Measurements from ENCODE around the gene H6PD. TPM values are rescaled to one million over a fixed set of nuclear protein-coding genes. Genes with fewer than 3 reads are reported as not detected.

H6PD gene, protein sequence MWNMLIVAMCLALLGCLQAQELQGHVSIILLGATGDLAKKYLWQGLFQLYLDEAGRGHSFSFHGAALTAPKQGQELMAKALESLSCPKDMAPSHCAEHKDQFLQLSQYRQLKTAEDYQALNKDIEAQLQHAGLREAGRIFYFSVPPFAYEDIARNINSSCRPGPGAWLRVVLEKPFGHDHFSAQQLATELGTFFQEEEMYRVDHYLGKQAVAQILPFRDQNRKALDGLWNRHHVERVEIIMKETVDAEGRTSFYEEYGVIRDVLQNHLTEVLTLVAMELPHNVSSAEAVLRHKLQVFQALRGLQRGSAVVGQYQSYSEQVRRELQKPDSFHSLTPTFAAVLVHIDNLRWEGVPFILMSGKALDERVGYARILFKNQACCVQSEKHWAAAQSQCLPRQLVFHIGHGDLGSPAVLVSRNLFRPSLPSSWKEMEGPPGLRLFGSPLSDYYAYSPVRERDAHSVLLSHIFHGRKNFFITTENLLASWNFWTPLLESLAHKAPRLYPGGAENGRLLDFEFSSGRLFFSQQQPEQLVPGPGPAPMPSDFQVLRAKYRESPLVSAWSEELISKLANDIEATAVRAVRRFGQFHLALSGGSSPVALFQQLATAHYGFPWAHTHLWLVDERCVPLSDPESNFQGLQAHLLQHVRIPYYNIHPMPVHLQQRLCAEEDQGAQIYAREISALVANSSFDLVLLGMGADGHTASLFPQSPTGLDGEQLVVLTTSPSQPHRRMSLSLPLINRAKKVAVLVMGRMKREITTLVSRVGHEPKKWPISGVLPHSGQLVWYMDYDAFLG
- total RNA-seq = 10 to 100 TPM; 12.9 to 13.2 TPM

DNA sequence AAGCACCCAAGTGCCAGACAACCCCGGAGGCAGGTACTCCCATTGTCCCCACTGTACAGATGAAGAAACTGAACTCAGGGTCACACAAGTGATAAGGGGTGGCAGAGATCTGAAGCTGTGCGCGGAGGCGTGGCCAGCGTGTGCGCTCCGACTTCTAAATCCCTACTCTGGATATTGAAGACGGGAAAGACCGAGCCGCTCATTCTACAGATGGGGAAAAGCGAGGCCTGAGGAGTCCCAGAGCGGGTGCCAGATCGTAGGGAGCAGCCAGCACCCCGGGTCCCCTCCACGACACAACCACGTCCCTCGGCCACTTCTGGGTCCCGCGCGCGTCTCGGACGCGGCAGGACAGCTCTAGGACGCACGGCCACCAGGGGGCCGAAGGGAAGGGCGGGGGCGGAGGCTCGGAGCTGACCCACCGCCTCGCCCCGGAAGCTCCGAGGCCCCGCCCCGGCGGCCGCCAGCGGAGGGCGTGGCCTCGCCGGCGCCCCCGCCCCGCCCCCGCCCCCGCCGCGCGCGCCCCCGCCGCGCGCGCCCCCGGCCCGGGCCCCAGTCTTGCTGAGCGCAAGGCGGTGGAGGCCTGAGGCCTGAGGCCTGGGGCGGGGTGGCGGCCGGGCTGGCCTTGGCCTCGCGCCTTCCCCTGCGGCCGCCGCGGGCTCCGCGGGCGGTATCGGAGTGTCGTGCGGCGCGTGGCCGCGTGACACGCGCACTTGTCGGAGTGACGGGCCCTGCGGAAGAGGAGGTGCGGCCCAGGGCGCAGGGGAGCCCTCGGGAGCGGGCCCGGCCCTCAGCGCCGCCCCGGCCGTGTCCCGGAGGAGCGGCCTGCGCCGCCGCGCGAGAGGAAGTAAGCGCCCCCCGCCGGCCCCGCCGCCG, at the start of gene H6PD:
Gene H6PD (plus strand): TSS at position 552 of the 873 bp plus-strand sequence. CDS start 10,161 bp downstream, outside the sequence.
- peak; percentile 80 for DNase-seq
- ChIA-PET POLR2A (interaction anchor here (1.0 to 4.1 kb wide), 8 partner anchors 9 to 356 kb away, joined by 3 to 39 read pairs (median 4); partner anchors contain the start of genes ENO1, GPR157 and SLC25A33), CTCF (interaction anchor here (0.7 to 3.5 kb wide), 25 partner anchors 8 to 320 kb away, joined by 3 to 21 read pairs (median 4); no protein-coding TSS in a partner anchor)
- Mint-ChIP-seq H3K4me1 (peaks cover 42% of the 10 kb centered on the region), H3K4me3 (peak within 1 kb of the TSS; percentile 91), H3K27ac (peak within 1 kb of the TSS; percentile 90), H3K9me3 (no peaks in the 10 kb centered on the region), H3K36me3 (ENCODE audit: low read depth) (peaks cover 10% of the 10 kb centered on the region), H3K27me3 (peaks cover 1% of the 10 kb centered on the region)

DNA sequence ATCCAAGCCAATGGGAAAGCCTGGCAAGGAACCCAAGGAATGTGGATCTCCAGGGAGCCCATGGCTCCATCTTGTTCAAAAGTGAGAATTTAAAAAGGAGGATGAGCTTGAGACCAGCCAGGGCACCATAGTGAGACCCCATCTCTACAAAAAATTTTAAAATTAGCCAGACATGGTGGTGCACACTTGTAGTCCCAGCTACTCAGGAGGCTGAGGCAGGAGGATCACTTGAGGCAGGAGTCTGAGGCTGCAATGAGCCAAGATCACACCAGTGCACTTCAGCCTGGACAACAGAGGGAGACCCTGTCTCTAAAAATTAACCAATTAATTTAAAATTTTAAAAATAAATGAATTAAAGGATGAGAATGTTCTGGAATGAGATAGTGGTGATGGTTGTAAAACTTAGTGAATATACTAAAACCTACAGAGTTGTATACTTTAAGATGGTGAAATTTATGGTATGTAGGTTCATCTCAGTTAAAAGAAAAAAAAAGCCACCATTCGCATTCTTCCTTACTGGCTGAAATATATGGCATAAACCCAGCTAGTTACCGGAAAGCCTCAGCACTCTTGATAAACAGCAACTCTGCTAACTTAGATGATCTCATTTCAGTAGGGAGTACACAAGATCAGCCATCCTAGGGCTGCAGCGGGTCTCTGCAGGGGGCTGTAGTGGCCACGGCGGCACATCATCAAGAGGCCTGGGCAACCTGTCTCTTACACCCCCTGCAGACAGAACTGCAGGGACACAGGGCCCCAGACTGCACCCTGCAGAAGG, 48.3 kb upstream of the H6PD start:
- Mint-ChIP-seq H3K4me1 (peaks cover 12% of the 10 kb centered on the region), H3K9me3 (no peaks in the 10 kb centered on the region), H3K27ac (no peak overlapping the region), H3K27me3 (peaks cover 14% of the 10 kb centered on the region), H3K36me3 (ENCODE audit: low read depth) (peaks cover 3% of the 10 kb centered on the region), H3K4me3 (no peak overlapping the region)
- CTCF ChIA-PET = interaction anchor here (0.7 to 2.9 kb wide), 3 partner anchors 19 to 76 kb away, joined by 3 to 10 read pairs (median 4); no protein-coding TSS in a partner anchor
- POLR2A ChIA-PET = no interaction called here
- no peak for DNase-seq

DNA sequence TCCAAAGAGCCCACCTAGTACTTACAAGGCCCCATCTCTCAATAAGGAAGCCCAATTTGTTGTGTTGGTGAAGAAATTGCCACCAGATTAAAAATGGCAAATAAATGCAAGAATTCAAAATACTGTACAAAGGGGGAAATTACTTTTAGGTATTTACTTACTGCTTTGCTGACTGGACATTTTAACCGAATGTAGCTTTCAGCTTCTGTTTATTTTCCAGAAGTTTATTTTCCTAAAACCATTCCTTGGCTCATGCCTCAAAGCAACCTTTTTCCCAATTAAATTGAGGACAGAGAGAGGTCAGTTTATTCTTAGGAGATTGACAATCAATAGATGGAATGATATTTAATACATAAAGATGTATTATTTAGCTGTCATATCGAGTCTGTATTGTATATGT, 47.6 kb upstream of the H6PD start:
- Mint-ChIP-seq H3K36me3 (ENCODE audit: low read depth) (no peaks in the 10 kb centered on the region), H3K9me3 (no peaks in the 10 kb centered on the region), H3K27ac (no peak overlapping the region), H3K4me3 (no peak overlapping the region), H3K4me1 (peaks cover 5% of the 10 kb centered on the region), H3K27me3 (peaks cover 12% of the 10 kb centered on the region)
- POLR2A ChIA-PET = no interaction called here
- no peak for DNase-seq
- CTCF ChIA-PET = interaction anchor here (1.8 to 2.9 kb wide), 3 partner anchors 10 to 76 kb away, joined by 4 to 10 read pairs (median 7); no protein-coding TSS in a partner anchor

DNA sequence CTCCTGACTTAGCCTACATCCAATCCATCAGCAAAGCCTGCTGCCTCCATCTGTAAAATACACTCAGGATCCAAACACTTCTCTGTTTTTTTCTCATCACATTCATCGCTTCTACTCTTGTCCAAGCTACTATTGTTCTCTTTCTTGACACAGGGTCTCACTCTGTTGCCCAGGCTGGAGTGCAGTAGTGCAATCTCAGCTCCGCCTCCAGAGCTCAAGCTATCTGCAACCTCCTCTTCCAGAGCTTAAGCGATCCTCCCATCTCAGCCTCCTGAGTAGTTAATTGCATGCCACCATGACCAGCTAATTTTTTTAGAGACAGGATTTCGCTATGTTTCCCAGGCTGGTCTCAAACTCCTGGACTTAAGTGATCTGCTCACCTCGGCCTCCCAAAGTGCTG, 44.3 kb upstream of the H6PD start:
- H3K27ac Mint-ChIP-seq = no peak overlapping the region
- DNase-seq = no peak
- peaks cover 19% of the 10 kb centered on the region for H3K27me3 Mint-ChIP-seq
- POLR2A ChIA-PET = no interaction called here
- H3K36me3 Mint-ChIP-seq (ENCODE audit: low read depth) = no peaks in the 10 kb centered on the region
- H3K4me1 Mint-ChIP-seq = peaks cover 4% of the 10 kb centered on the region
- no peaks in the 10 kb centered on the region for H3K9me3 Mint-ChIP-seq
- CTCF ChIA-PET = no interaction called here
- no peak overlapping the region for H3K4me3 Mint-ChIP-seq

DNA sequence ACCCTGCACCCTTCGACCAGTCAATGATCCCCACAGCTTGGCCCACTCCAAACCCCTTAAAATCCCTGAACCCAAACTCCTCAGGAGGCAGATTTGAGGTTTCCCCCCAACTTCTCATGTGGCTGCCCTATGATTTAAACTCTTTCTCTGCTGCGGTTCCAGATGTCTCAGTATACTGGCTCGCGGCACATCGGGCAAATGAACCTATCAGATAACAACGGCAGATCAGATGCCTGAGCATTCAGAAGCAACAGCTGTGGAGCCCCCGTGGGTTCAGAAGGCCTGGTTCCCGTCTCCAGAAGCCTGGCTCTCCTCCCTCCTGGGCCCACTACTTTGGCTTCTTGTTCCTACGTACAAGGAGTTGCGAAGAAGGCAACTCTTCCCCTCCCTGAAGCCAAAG, 43.3 kb upstream of the H6PD start:
- Mint-ChIP-seq H3K4me1 (peaks cover 7% of the 10 kb centered on the region), H3K9me3 (no peaks in the 10 kb centered on the region), H3K4me3 (no peak overlapping the region), H3K36me3 (ENCODE audit: low read depth) (no peaks in the 10 kb centered on the region), H3K27ac (no peak overlapping the region), H3K27me3 (peaks cover 23% of the 10 kb centered on the region)
- DNase-seq = no peak
- ChIA-PET CTCF (no interaction called here), POLR2A (no interaction called here)

DNA sequence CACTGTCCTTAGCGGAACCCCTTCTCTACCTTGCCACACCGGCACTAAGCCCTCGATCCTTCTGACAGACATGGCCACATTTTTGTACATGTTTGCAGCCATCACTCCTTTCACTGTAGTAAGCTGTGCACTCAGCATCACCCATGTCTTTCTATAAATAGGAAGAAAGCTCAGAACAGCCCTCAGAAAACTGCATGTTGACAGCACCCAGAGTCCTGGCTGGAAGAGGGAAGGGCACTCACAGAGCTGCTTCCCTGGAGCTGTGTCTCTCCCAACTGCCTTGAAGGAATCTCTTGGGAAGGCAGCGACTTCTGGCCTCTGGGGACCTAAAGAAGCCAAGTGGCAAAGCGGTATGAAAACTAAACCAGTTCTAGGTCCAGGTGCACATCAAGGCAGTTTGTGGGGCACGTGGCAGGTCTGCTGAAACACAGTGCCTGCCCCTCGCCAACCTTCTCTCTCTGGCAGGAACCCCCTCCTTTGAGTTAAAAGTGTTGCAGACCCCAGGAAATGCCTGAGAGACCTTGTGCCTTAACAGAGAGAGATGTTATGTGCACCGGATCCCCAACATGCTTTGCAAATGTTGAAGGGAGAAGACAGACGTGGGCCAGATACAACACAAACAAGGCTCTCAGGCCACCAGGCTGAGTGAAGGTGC, 41.9 kb upstream of the H6PD start:
- Mint-ChIP-seq H3K27me3 (peaks cover 29% of the 10 kb centered on the region), H3K4me1 (peaks cover 13% of the 10 kb centered on the region), H3K36me3 (ENCODE audit: low read depth) (no peaks in the 10 kb centered on the region), H3K9me3 (no peaks in the 10 kb centered on the region), H3K4me3 (no peak overlapping the region), H3K27ac (no peak overlapping the region)
- no peak for DNase-seq
- CTCF ChIA-PET = no interaction called here
- POLR2A ChIA-PET = interaction anchor here (0.6 kb wide), 1 partner anchor 17 kb away, joined by 3 read pairs; no protein-coding TSS in a partner anchor

DNA sequence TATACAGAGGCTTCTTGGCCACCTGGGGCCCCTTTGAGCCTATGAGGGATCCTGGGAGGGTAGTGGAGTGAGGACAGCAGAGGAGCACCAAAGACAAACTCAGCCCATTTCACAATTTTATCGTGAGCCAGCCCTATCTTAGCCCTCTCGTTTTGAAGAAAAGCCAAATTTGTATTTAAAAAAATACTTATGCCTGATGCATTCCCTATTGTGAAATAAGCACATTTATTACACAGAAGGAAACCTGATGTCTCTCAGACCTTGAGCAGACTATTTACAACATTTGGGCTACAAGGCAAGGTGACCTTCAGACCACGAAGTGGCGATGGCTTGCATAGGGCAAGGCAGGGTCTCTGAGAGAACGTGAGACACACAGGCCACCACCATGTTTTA, 41.3 kb upstream of the H6PD start:
- CTCF ChIA-PET = interaction anchor here (0.8 kb wide), 1 partner anchor 291 kb away, joined by 3 read pairs; no protein-coding TSS in a partner anchor
- peaks cover 34% of the 10 kb centered on the region for H3K27me3 Mint-ChIP-seq

DNA sequence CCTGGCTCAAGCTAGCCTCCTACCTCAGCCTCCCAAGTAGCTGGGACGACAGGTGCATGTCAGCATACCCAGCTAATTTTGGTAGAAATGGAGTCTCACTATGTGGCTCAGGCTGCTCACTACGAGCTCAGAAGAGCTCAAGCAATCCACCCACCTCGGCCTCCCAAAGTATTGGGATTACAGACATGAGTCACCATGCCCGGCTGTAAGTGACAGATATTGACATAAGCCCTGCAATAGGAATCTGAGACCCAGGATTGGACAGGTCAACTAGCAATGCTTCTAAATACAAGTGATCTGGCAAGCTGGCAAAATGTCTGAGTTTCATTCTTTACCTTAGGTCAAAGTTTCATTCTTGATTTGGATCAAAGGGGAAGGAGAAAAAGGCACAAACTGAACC, 40.5 kb upstream of the H6PD start:
- DNase-seq = no peak
- CTCF ChIA-PET = interaction anchor here (0.8 to 1.0 kb wide), 2 partner anchors 83 to 290 kb away, joined by 3 to 6 read pairs; no protein-coding TSS in a partner anchor
- no peaks in the 10 kb centered on the region for H3K9me3 Mint-ChIP-seq
- no peak overlapping the region for H3K27ac Mint-ChIP-seq
- peaks cover 40% of the 10 kb centered on the region for H3K27me3 Mint-ChIP-seq
- no peaks in the 10 kb centered on the region for H3K36me3 Mint-ChIP-seq (ENCODE audit: low read depth)
- peaks cover 15% of the 10 kb centered on the region for H3K4me1 Mint-ChIP-seq
- H3K4me3 Mint-ChIP-seq = no peak overlapping the region
- POLR2A ChIA-PET = no interaction called here

More for the DNA sequence above, 41.3 kb upstream of the H6PD start:
- DNase-seq = no peak
- POLR2A ChIA-PET = no interaction called here
- Mint-ChIP-seq H3K4me3 (no peak overlapping the region), H3K9me3 (no peaks in the 10 kb centered on the region), H3K27ac (no peak overlapping the region), H3K36me3 (ENCODE audit: low read depth) (no peaks in the 10 kb centered on the region), H3K4me1 (peaks cover 13% of the 10 kb centered on the region)

DNA sequence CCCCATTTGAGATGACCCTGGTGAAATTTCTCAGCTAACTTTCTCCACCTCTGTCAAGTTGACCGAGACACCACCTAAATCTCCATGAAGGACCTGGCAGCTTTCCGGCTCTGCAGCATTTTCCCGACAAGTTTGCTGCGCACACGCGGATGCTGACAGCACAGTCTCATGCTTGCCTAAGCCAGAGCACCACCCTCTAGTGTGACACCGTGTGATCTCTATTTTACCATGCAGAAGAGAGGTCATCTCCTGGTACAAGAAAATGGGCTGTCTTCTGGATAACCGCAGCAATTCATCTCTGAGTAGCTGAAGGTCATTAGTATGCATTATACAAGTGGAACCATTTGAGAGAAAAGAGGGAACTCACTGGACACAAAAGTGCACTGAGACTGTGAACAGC, 38.9 kb upstream of the H6PD start:
- POLR2A ChIA-PET = interaction anchor here (1.4 kb wide), 1 partner anchor 85 kb away, joined by 5 read pairs; no protein-coding TSS in a partner anchor
- Mint-ChIP-seq H3K4me1 (peaks cover 21% of the 10 kb centered on the region), H3K27me3 (peaks cover 55% of the 10 kb centered on the region), H3K27ac (no peak overlapping the region), H3K9me3 (no peaks in the 10 kb centered on the region), H3K4me3 (no peak overlapping the region), H3K36me3 (ENCODE audit: low read depth) (no peaks in the 10 kb centered on the region)
- CTCF ChIA-PET = interaction anchor here (0.8 to 1.8 kb wide), 8 partner anchors 16 to 191 kb away, joined by 3 to 12 read pairs (median 6); partner anchors contain the start of gene H6PD
- no peak for DNase-seq

DNA sequence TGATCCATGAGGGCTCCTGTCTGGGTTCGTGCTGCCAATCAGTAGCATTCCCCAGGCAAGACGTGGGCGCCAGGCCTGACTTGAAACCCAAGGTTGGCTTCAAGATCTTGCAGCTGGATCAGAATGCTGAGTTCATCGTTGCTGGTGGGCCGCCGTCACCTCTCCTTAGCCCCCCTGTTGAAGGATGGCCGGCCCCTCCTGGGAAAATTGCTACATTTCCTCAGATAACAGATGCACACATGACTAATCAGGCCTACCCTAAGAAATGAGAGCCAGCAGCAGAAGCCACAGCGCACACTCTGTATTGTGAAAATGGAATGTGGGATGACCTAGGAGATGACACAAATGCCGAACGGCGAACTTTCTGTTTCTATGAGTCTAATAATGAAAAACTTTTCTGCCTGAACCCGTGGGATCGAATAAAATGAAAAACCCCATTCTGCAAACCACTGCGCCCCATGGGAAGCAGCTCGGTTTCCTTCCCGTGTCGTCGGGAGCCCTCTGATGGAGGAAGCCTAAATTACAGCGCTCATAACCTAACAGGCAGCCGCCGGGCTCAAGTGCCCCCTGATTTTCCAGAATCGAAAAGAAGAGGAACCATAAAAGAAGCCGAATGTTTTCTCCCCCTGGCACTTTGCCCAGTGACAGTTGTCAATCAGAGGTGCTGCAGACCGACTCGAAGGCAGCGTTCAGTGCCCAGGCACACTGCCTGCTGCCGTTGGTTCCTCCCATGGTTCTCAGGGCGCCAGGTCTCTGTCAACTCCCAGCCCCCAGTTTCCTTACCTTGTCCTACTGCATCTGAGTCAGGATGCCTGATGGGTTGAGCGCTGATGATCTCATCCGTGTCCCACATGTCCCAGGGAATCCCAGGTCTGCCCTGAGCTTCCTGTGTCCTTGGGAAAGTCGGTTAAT, 38.2 kb upstream of the H6PD start:
- peak; percentile 64 for DNase-seq
- Mint-ChIP-seq H3K27me3 (peaks cover 56% of the 10 kb centered on the region), H3K27ac (no peak overlapping the region), H3K4me1 (peaks cover 26% of the 10 kb centered on the region), H3K4me3 (no peak overlapping the region), H3K36me3 (ENCODE audit: low read depth) (no peaks in the 10 kb centered on the region), H3K9me3 (no peaks in the 10 kb centered on the region)
- CTCF ChIA-PET = interaction anchor here (0.7 to 1.8 kb wide), 16 partner anchors 9 to 360 kb away, joined by 3 to 12 read pairs (median 4); partner anchors contain the start of gene H6PD
- POLR2A ChIA-PET = interaction anchor here (1.2 to 1.4 kb wide), 2 partner anchors 9 to 85 kb away, joined by 3 to 5 read pairs; no protein-coding TSS in a partner anchor
